SU-DHL-6 (cell line): ENCODE data around the gene SMIM15.

Source experiments
- H2AFZ ChIP-seq: fragments of 200-600 bp; sonication (generic); 2 replicates; pipeline ENCODE4 v1.6.1; 2014; ENCODE audit warnings: low read depth, mild to moderate bottlenecking, moderate library complexity, mixed read lengths, antibody characterized with exemption, low read length; ENCODE audit not compliant: severe bottlenecking
- H3F3A ChIP-seq: fragments of 200-600 bp; shearing (Covaris generic); 2 replicates; pipeline ENCODE4 v1.6.0; 2016; ENCODE audit warnings: antibody characterized with exemption, mild to moderate bottlenecking; ENCODE audit not compliant: insufficient read depth
- H3K27ac ChIP-seq: fragments of 200-600 bp; sonication (generic); 2 replicates; pipeline ENCODE4 v1.5.1; 2016; ENCODE audit warnings: low read depth, mild to moderate bottlenecking, low read length, moderate library complexity, mixed read lengths
- H3K27me3 ChIP-seq: fragments of 200-600 bp; sonication (generic), shearing (Covaris generic); 2 replicates; pipeline ENCODE4 v1.6.0; 2014; ENCODE audit warnings: mild to moderate bottlenecking, low read length
- H3K36me3 ChIP-seq: fragments of 200-600 bp; sonication (generic); 2 replicates; pipeline ENCODE4 v1.6.1; 2014; ENCODE audit warnings: mild to moderate bottlenecking, low read length, mixed read lengths
- H3K4me2 ChIP-seq: fragments of 300-600, 200-600 bp; shearing (Covaris generic), sonication (generic); 2 replicates; pipeline ENCODE4 v1.6.0; 2014; ENCODE audit warnings: low read length, low read depth, mild to moderate bottlenecking; ENCODE audit not compliant: poor library complexity, severe bottlenecking
- H3K4me3 ChIP-seq: fragments of 200-600 bp; sonication (generic); 2 replicates; pipeline ENCODE4 v1.5.1; 2014; ENCODE audit warnings: antibody characterized with exemption, low read length, mild to moderate bottlenecking, mixed read lengths; ENCODE audit not compliant: insufficient read depth, poor library complexity, severe bottlenecking
- H3K79me2 ChIP-seq: fragments of 200-600 bp; sonication (generic); 2 replicates; pipeline ENCODE4 v1.6.1; 2014; ENCODE audit warnings: mild to moderate bottlenecking, low read length, moderate library complexity; ENCODE audit not compliant: insufficient read depth
- H3K9ac ChIP-seq: fragments of 200-600 bp; sonication (generic); 2 replicates; pipeline ENCODE4 v1.7.0; 2014; ENCODE audit warnings: mild to moderate bottlenecking, low read length
- H3K9me2 ChIP-seq: fragments of 200-600 bp; sonication (generic); replicated peaks from 2 replicates; pipeline ENCODE4 v1.6.1; 2014; ENCODE audit warnings: low read length; ENCODE audit not compliant: insufficient read depth
- H3K9me3 ChIP-seq: fragments of 200-600 bp; sonication (generic); 2 replicates; pipeline ENCODE4 v1.6.1; 2014; ENCODE audit warnings: low read length, mixed read lengths; ENCODE audit not compliant: insufficient read depth
- H4K20me1 ChIP-seq: fragments of 200-600 bp; sonication (generic); 2 replicates; pipeline ENCODE4 v1.6.1; 2014; ENCODE audit warnings: low read depth, mild to moderate bottlenecking, antibody characterized with exemption, low read length, moderate library complexity, mixed read lengths
- EZH2phosphoT487 ChIP-seq: fragments of 200-600 bp; sonication (generic), shearing (Covaris generic); conservative IDR thresholded peaks from 2 replicates; pipeline ENCODE4 v1.6.1; 2018; ENCODE audit warnings: mild to moderate bottlenecking, antibody characterized with exemption, low read length, moderate library complexity, mixed read lengths
- TF ChIP-seq, protein P1 (sequence below): fragments of 200-600 bp; sonication (generic); IDR thresholded peaks from one replicate; pipeline ENCODE4 v1.5.1; 2017; ENCODE audit warnings: antibody characterized with exemption, mild to moderate bottlenecking, low read length, moderate library complexity; ENCODE audit not compliant: insufficient read depth, poor library complexity, severe bottlenecking

SMIM15 gene

DNA sequence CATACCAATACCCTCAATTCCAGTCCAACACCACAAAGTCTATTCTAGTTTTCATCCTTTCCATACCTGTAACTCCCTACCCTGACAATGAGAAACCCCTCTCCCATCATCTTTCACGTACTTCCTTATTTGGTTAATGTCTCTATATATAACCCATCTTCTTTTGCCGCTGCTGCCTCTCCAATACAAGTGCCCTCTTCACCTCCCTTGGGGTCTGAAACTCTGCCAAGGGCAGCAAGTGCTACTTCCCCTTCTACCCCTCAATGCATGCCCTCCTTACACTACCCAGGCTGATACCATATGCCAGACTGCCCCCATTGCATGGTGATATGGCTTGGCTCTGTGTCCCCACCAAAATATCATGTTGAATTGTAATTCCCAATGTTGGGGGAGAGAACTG is 24.4 kb upstream of the SMIM15 start:
- no peaks in the 10 kb centered on the region for H3K27me3 ChIP-seq
- no peaks in the 10 kb centered on the region for H4K20me1 ChIP-seq
- no peak overlapping the region for H3K9ac ChIP-seq
- H3K9me3 ChIP-seq: no peaks in the 10 kb centered on the region
- H3K36me3 ChIP-seq: no peaks in the 10 kb centered on the region
- H2AFZ ChIP-seq: no peak overlapping the region
- no peaks in the 10 kb centered on the region for H3K79me2 ChIP-seq
- no peak overlapping the region for H3K4me2 ChIP-seq
- H3K4me3 ChIP-seq: no peak overlapping the region
- no peaks in the 10 kb centered on the region for H3K9me2 ChIP-seq
- H3K27ac ChIP-seq: no peak overlapping the region
- TF ChIP-seq, protein P1, sequence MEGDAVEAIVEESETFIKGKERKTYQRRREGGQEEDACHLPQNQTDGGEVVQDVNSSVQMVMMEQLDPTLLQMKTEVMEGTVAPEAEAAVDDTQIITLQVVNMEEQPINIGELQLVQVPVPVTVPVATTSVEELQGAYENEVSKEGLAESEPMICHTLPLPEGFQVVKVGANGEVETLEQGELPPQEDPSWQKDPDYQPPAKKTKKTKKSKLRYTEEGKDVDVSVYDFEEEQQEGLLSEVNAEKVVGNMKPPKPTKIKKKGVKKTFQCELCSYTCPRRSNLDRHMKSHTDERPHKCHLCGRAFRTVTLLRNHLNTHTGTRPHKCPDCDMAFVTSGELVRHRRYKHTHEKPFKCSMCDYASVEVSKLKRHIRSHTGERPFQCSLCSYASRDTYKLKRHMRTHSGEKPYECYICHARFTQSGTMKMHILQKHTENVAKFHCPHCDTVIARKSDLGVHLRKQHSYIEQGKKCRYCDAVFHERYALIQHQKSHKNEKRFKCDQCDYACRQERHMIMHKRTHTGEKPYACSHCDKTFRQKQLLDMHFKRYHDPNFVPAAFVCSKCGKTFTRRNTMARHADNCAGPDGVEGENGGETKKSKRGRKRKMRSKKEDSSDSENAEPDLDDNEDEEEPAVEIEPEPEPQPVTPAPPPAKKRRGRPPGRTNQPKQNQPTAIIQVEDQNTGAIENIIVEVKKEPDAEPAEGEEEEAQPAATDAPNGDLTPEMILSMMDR: no peak
- no peak for TF ChIP-seq EZH2phosphoT487
- H3F3A ChIP-seq: no peaks in the 10 kb centered on the region

DNA sequence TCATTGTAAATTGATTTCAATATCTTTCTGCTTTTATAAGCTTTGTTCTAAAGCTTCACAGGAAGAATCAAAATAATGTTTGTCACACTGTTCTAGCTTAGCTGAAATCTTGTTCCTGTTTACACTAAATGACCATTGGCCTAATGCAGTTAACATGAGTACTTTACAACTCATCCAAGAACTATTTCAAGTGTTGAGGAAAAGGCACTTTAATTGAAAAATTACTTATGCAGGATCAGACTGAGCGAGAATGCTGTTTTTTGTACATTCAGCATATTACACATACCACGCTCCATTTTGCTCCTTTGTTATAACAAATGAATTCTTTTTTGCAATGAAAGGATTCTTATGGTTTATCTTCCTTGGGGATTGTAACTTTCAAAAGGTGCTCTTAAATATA is 22.4 kb upstream of the SMIM15 start:
- no peaks in the 10 kb centered on the region for H4K20me1 ChIP-seq
- H3K27ac ChIP-seq: no peak overlapping the region
- no peaks in the 10 kb centered on the region for H3K9me3 ChIP-seq
- H3K4me3 ChIP-seq: no peak overlapping the region
- H3K9ac ChIP-seq: no peak overlapping the region
- no peaks in the 10 kb centered on the region for H3F3A ChIP-seq
- H3K27me3 ChIP-seq: no peaks in the 10 kb centered on the region
- H3K4me2 ChIP-seq: no peak overlapping the region
- no peak overlapping the region for H2AFZ ChIP-seq
- H3K36me3 ChIP-seq: no peaks in the 10 kb centered on the region
- no peak for TF ChIP-seq EZH2phosphoT487
- TF ChIP-seq, protein P1: no peak
- H3K9me2 ChIP-seq: no peaks in the 10 kb centered on the region
- H3K79me2 ChIP-seq: no peaks in the 10 kb centered on the region

DNA sequence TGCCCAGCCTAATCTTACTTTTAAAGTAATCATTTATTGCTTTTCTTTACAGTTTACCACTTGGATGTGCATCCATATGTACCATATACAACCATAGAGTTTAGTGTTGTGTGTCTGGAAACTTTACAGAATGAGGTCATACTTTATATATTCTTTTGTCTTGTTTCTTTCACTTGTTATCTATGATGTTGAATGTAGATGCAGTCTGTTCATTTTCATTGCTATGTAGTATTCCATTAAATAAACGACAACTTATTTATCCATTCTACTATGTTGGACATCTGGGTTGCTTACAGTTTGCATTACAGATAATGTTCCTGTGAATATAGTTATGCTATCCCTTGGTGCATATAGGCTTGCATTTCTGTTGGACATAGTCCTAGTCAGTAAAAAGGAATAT is 21.3 kb upstream of the SMIM15 start:
- no peaks in the 10 kb centered on the region for H3F3A ChIP-seq
- no peak overlapping the region for H3K9ac ChIP-seq
- TF ChIP-seq, protein P1: no peak
- no peak for TF ChIP-seq EZH2phosphoT487
- H4K20me1 ChIP-seq: no peaks in the 10 kb centered on the region
- H3K9me2 ChIP-seq: no peaks in the 10 kb centered on the region
- no peak overlapping the region for H3K27ac ChIP-seq
- no peaks in the 10 kb centered on the region for H3K9me3 ChIP-seq
- H3K27me3 ChIP-seq: no peaks in the 10 kb centered on the region
- H3K36me3 ChIP-seq: no peaks in the 10 kb centered on the region
- H3K4me3 ChIP-seq: no peak overlapping the region
- no peaks in the 10 kb centered on the region for H3K79me2 ChIP-seq
- no peak overlapping the region for H2AFZ ChIP-seq
- no peak overlapping the region for H3K4me2 ChIP-seq
